ENCODE data around the gene SMIM7.

The SMIM7 gene

GRCh38 chr19:16620018-16620417 lies 39.9 kb downstream of the SMIM7 start:
- DNase-seq = no peak

GRCh38 chr19:16619457-16619856 lies 40.5 kb downstream of the SMIM7 start:
- no peak for DNase-seq

- no peak for DNase-seq
Observed at GRCh38 chr19:16618248-16618647, 41.7 kb downstream of the SMIM7 start.

DNA sequence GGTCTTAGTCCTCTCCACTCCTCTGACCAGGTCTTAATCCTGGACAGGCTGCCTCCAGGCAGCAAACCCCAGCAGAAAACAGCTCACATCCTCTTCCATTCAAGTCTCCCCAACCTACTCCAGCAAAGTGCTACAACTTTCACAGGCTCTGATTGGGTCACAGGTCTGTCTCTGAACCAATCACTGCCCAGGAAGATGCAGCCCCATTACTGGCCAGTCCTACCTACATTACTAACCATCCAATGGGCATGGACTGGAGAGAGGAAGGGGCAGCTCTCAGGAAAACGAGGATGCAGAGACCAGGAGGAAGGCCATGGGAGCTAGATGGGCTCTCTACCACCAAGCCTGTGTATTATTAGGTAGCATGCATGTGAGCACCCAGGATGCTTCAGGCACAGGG lies 44.1 kb downstream of the SMIM7 start:
- DNase-seq = no peak

DNA sequence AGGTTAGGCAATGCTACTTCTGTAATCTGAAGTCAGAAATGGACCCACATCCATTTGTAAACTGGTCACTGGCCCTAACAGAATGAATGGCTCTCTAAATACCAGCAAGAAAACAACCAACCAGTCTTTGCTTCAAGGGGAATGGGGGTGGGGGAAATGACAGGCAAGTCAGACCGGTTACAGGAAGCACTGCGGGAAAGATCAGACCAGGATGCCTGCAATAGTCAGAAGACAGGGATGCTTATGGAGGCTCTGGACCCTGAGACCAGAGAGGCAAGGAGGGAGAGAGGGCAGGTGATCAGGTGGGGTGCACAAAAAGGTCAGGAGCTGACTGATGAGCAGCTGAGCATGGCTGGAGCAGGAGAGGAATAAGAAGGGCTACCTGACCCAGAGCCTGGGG lies 45.0 kb downstream of the SMIM7 start:
- DNase-seq = no peak

DNA sequence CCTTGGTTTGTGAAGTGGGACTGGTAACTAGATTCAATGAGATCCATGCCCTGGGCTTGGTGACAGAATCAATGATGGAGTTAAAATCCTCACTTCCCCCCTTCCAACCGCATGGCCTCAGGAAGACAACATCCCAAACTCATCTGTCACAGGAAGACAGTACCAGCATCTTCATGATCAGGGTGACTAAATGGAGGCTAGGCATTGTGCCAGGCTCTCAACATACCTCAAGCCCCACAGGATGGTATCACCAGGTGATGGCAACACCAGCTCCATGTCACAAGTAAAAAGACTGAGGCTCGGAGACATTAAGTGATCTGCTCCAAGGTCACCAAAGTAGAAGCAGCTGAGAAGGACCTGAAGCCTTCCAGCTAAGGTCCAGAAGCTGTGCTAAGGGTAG lies 46.1 kb downstream of the SMIM7 start:
- no peak for DNase-seq

DNA sequence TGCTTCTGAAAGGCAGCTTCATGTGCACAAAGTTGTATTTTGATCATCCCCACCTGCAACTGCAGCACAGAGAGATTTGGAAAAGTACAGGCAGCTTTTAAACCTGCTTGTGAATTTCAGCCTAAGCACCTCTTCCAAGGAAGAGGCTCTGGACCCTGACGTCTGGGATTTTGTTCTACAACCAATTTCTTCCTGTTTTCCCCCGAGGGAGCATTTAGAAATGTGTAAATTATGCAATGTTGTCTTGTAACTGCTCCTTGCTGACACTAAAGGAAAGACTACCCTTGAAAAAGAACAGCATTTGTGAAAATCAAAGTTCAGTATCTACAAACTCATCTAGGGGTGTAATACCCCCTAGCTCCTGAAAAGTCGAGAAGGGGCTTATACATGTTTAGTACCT lies 47.3 kb downstream of the SMIM7 start:
- no peak for DNase-seq

GRCh38 chr19:16611121-16611520 lies 48.8 kb downstream of the SMIM7 start:
- DNase-seq = no peak

- no peak for DNase-seq
Observed at GRCh38 chr19:16609511-16610200, 50.3 kb downstream of the SMIM7 start.

DNA sequence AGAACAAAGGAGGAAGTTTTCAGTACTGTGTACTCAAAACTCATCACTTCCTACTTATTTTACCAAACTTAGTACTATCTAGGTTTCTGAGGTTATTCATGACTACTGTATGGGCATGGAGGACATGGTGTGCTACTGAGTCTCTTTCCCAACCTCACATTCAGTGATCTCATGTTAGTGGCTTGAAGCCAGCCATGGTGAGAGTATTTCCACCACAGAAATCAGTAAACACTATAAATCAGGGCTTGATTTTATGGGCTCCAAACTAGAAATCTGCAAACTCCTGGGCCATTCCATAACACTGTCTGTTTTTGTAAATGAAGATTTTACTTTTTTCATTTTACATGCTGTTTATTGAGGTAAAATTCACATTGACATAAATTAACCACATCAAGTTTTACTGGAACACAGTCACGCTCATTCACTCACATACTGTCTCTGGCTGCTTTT lies 51.6 kb downstream of the SMIM7 start:
- no peak for DNase-seq

GRCh38 chr19:16607819-16608218 lies 52.1 kb downstream of the SMIM7 start:
- no peak for DNase-seq

DNA sequence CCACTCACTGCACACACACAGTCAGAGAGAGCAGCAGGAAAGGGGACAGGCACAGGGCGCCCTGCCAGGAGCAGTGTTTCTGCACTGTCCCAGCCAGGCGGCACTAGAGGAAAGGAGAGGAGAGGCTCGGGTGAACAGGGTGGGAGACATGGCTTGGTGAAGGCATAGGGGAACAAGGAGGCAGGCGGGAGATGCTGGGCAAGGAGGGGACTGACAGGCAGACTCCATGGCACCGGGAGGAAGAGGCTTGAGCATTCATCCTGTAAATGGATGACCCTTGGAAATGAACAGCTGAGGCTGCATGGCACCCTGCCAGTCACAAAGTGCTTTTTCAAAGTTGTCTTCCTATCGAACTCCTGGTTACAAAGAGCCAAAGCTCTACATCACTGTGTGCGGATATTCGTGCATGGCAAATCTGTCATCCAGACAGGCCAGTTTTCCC lies 54.4 kb downstream of the SMIM7 start:
- no peak for DNase-seq

GRCh38 chr19:16605115-16605514 lies 54.8 kb downstream of the SMIM7 start:
- no peak for DNase-seq

- DNase-seq = no peak
Observed at GRCh38 chr19:16604615-16605014, 55.3 kb downstream of the SMIM7 start.

DNA sequence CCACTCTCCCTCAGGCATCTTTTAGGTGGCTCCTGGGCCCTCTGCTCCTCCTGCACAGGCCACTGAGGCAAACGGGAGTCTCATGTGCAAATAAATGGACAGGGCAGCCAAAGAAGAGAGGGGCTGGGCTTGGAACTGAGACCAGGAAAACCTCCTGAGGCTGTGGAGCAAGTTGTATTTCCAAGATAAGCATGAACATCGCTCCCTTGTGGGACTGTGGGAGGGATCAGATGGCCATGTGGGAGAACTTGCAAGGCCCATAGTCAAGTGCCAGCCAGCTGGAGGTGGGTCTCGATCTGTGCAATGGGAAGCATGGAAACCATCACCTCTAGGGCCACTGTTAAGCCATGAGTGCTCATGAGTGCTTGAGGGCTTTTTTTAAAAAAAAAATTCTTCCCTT lies 56.9 kb downstream of the SMIM7 start:
- DNase-seq = no peak

- DNase-seq = no peak
Observed at GRCh38 chr19:16601378-16602052, 58.4 kb downstream of the SMIM7 start.

GRCh38 chr19:16600824-16601223 lies 59.1 kb downstream of the SMIM7 start:
- DNase-seq = no peak

GRCh38 chr19:16599655-16600346 lies 60.1 kb downstream of the SMIM7 start:
- no peak for DNase-seq

- DNase-seq = no peak
Observed at GRCh38 chr19:16598848-16599247, 61.1 kb downstream of the SMIM7 start.

DNA sequence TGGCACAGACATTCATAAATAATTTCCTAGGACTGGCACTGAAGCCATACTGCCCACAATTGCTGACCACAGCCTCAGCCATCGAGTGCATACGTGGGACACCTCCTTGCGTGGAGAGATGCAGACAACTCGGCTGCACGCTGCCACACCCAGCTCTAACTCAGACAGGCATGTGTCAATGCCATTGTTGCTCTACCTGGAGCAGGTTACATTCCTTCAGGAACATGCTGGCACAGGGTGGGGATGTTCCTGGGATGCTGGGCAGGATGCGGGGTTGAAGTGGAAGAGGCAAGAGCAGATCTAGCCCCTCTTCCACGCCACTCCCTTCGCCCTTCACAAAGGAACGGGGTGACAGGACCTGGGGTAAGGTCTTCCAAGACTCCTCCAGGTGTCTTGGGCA lies 63.5 kb downstream of the SMIM7 start:
- no peak for DNase-seq
